Kidney epithelial cell (primary cell): ENCODE results near the gene WNT11. TPM values are rescaled to one million over a fixed set of nuclear protein-coding genes. Genes with fewer than 3 reads are reported as not detected.

Source experiments
- DNase-seq: peaks from one replicate; pipeline ENCODE4 v3.0.0-alpha.2; 2010; ENCODE audit warnings: low read depth
- H3K27me3 ChIP-seq: 2 replicates; pipeline ENCODE4 v1.6.0; 2011; ENCODE audit warnings: low read length; ENCODE audit not compliant: control insufficient read depth, insufficient read depth
- H3K36me3 ChIP-seq: 2 replicates; pipeline ENCODE4 v1.5.1; 2011; ENCODE audit warnings: low read length; ENCODE audit not compliant: control insufficient read depth, insufficient read depth
- H3K4me3 ChIP-seq: 2 replicates; pipeline ENCODE4 v1.5.1; 2011; ENCODE audit warnings: low read depth, mild to moderate bottlenecking, control low read depth, low read length
- total RNA-seq: library from RNA; depleted of rRNA; stranded (reverse); fragments of >200 nt; gene quantifications from 2 replicates; pipeline ENCODE4 v1.2.3, GENCODE V29; 2015
- TF ChIP-seq, protein P1 (sequence below): IDR thresholded peaks from 2 replicates; pipeline ENCODE4 v1.5.1; 2011; ENCODE audit warnings: mild to moderate bottlenecking, moderate library complexity, low read length, control low read depth, inconsistent platforms; ENCODE audit not compliant: insufficient read depth, poor library complexity, severe bottlenecking

WNT11 gene
- total RNA-seq, 1 donor from 2014 or later, result 0.21 TPM

DNA sequence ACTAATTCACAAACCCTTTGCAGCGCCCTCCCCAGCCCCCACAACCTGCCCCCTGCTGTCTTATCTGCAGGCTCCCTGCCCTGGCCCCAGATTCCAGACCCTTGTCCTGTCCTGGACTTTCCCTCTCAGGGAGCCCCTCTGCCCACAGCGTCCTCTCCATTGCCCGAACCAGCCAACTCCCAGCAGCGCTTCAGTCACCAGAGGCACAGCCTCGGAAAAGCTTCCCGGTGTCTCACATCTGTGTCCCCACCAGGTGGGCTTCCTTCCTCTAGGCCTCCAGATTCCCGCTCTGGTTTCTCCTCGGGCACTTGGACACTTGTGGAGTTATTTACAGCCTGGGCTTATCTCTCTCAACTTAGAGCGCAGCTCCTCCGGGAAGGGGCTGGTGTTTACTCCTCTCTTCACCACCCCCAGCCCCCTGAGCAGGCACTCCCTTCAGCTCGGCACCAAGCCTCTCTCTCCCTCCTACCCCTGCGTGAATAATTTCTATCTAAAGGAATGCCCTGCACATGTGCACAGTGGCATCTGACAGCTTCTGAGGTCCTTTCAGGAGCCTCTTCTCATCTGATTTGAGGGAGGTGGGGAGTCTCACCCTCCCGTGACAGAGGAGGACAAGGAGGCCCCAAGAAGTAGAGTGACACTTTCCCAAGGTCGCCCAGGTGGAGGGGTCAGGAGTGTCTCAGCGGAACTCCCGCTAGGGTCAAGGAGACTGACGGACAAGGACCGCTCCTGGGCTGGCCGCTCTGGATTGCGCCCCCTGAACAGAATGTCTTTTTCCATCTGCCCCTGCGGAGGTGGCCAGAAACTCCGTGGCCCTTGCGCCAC, 838 bp downstream of the WNT11 start:
- DNase-seq, result no peak
- no peak overlapping the region for H3K4me3 ChIP-seq
- no peaks in the 10 kb centered on the region for H3K36me3 ChIP-seq
- H3K27me3 ChIP-seq, result peaks cover 83% of the 10 kb centered on the region
- TF ChIP-seq, protein P1, sequence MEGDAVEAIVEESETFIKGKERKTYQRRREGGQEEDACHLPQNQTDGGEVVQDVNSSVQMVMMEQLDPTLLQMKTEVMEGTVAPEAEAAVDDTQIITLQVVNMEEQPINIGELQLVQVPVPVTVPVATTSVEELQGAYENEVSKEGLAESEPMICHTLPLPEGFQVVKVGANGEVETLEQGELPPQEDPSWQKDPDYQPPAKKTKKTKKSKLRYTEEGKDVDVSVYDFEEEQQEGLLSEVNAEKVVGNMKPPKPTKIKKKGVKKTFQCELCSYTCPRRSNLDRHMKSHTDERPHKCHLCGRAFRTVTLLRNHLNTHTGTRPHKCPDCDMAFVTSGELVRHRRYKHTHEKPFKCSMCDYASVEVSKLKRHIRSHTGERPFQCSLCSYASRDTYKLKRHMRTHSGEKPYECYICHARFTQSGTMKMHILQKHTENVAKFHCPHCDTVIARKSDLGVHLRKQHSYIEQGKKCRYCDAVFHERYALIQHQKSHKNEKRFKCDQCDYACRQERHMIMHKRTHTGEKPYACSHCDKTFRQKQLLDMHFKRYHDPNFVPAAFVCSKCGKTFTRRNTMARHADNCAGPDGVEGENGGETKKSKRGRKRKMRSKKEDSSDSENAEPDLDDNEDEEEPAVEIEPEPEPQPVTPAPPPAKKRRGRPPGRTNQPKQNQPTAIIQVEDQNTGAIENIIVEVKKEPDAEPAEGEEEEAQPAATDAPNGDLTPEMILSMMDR, result no peak

DNA sequence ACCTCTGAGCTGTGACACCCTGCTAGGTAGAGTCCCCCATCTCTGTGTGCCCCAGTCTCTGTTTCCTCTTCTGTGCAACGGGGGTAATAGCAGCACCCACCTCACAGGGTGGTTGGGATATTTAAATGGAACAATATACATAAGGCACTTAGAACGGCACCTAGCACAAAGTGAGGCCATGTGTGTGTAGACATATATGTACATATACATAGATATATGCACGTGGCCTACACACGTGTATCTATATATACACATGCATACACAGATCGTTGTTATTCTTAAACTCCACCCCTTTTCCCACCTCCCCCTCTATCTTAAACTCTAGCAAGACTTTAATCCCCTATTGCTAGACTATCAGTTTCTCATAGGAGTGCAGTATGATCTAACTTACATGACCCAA, 2.4 kb downstream of the WNT11 start:
- no peak for DNase-seq
- H3K36me3 ChIP-seq, result no peaks in the 10 kb centered on the region
- no peak overlapping the region for H3K4me3 ChIP-seq
- H3K27me3 ChIP-seq, result peaks cover 69% of the 10 kb centered on the region
- TF ChIP-seq, protein P1, result no peak

DNA sequence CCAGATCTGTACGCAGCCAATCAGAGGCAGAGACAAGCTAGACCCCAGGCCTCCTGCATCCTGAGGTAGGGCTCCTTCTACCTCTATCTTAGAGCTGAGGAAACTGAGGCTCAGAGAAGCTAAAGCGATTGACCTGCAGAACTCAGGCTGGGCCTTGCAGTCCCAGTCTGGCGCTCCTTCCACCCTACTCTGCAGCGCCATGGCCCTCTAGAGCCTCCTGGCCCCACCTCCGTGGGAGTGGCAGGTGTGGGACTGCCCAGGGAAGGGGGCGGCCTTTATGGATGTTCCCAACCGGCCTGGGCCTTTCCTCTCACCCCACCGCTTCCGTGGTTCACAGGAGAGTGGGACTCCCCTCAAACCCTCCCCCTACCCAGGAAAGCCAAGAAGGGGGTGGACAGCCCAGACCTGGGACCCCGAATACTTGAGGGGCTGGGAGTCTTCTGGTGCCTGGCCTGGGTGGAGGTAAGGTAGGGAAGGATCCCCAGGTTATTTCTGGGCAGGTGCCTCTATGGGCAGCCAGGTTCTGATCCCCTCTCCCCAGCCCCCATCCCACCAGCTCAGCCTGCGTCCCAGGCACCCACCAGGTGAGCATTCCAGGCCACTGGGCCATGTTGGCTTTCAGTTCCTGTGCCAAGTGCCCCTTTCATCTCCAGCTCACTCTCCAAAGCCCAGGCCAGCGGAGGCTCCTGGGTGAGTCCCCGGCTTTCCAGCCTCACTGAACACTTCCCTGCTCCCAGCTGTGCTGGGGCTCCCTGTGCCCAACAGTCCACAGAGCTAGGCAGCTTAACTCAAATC, 3.0 kb downstream of the WNT11 start:
- TF ChIP-seq, protein P1, result no peak
- H3K4me3 ChIP-seq, result no peak overlapping the region
- H3K36me3 ChIP-seq, result no peaks in the 10 kb centered on the region
- H3K27me3 ChIP-seq, result peaks cover 63% of the 10 kb centered on the region
- DNase-seq, result no peak

DNA sequence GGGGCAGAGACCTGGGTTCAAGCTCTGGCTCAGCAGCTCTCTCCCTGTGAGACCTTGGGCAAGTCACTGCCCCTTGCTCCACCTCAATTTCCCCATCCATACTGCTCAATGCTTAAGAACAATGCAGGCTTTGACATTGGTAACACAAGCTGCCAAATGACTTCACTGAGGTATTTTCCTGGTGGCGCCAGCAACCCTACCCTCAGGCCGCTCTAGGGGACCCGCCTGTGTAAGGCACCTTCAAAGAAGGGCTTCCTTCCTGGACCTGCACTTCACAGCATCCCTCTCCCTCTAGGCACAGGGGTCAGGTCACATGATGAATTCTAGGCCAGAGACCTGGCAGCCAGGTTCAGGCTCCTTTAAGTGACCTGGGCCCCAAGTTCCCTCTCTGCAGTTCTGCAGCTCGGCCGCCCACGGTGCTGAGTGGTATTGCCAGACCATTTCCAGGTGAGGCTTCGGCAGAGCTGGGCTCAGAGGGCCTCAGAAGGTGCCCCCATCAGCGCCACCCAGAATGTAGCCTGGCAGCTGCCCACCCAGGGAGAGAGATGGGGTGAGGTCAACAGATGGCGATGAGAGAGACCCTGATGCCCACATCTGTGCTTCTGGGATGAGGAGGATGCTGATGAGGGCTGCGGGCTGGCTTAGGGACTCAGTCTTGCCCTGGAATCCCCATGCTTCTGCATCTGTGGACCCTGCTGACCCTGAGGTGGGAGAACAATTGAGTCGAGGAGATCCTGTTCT, 4.5 kb downstream of the WNT11 start:
- no peak overlapping the region for H3K4me3 ChIP-seq
- peaks cover 54% of the 10 kb centered on the region for H3K27me3 ChIP-seq
- H3K36me3 ChIP-seq, result no peaks in the 10 kb centered on the region
- TF ChIP-seq, protein P1, result no peak
- no peak for DNase-seq

DNA sequence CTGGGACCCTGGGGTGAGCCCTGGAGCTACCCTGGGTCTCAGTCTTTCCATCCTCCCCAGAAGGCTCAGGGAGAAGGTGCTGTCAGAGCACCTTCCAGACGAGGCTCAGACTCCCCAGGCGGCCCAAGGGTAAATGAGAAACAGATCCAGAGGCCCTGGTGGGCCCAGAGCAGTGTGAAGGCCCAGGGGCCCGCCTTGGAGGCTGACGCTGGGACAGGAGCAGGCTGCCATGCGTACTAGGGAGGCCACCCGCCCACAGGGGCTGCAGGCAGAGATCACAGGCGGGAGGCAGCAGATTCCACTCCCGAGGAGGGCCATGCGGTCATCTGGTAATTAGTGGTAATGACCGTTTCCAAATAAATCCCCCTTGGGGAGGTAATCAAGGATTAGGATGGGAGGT, 5.2 kb downstream of the WNT11 start:
- no peak for DNase-seq
- TF ChIP-seq, protein P1, result no peak

More for the DNA sequence above, 5.2 kb downstream of the WNT11 start:
- H3K27me3 ChIP-seq, result peaks cover 49% of the 10 kb centered on the region
- H3K36me3 ChIP-seq, result no peaks in the 10 kb centered on the region
- no peak overlapping the region for H3K4me3 ChIP-seq
